HCT116 (cell line): ENCODE data around the gene NXPE2. TPM values are rescaled to one million over a fixed set of nuclear protein-coding genes. Genes with fewer than 3 reads are reported as not detected.

Experiments used
- ATAC-seq: fragments of 200-7000 bp; cut with Tn5 transposase; 2 replicates; pipeline ENCODE4 v1.9.1; 2020; ENCODE audit warnings: mild to moderate bottlenecking, moderate library complexity
- BruUV-seq: library from RNA; stranded (reverse); fragments of 400-500 nt; replicated peaks from 2 replicates; lab custom pipeline; 2021; lab: Mats Ljungman, UMichigan
- CTCF ChIA-PET: fragments of 300-600 bp; sonication (Branson Sonifier 250); formaldehyde crosslinking; loops from one replicate; lab custom pipeline; 2021; ENCODE audit warnings: antibody characterized with exemption; lab: Charles Lee
- POLR2A ChIA-PET: fragments of 300-600, 350-600 bp; sonication (Branson Sonifier 250); formaldehyde crosslinking; loops from one replicate; lab custom pipeline; 2021; ENCODE audit warnings: antibody characterized with exemption; lab: Charles Lee
- RAD21 ChIA-PET, 2 experiments: fragments of 300-600 bp; sonication (Branson Sonifier 250); formaldehyde crosslinking; loops; one replicate each; lab custom pipeline; 2023; ENCODE audit warnings: low total read pairs in 2 of 2; ENCODE audit not compliant: uncharacterized antibody in 2 of 2, unreplicated experiment in 2 of 2, low non-redundant PET in 1 of 2; lab: Charles Lee
- DNase-seq: peaks from one replicate; pipeline ENCODE4 v3.0.0-alpha.2; 2010; ENCODE audit warnings: low read depth, low spot score
- H2AFZ ChIP-seq: fragments of 200-600 bp; shearing (Covaris generic), sonication (generic); 2 replicates; pipeline ENCODE4 v1.6.1; 2017; ENCODE audit warnings: low read depth, mixed run types, mixed read lengths, antibody characterized with exemption, low read length; ENCODE audit not compliant: poor library complexity, severe bottlenecking
- H3K27ac ChIP-seq: 2 replicates; pipeline ENCODE4 v1.5.1; 2012; ENCODE audit warnings: low read depth, low read length
- H3K27me3 ChIP-seq: fragments of 200-600 bp; sonication (generic); 2 replicates; pipeline ENCODE4 v1.6.1; 2016; ENCODE audit warnings: mixed run types, low read length, mixed read lengths; ENCODE audit not compliant: insufficient read depth
- H3K36me3 ChIP-seq, 2 experiments: fragments of 200-500 bp in 1 of 2; fragments of 200-600 bp in 1 of 2; sonication (Bioruptor generic) in 1 of 2; sonication (generic) in 1 of 2; 2 replicates each; pipeline versions ENCODE4 v1.5.1 to v1.6.1; 2014 to 2016; ENCODE audit warnings: low read length in 2 of 2, inconsistent platforms in 1 of 2, mixed read lengths in 1 of 2, mixed run types in 1 of 2; ENCODE audit not compliant: insufficient read depth in 2 of 2, control insufficient read depth in 1 of 2
- H3K4me1 ChIP-seq, 2 experiments: fragments of 200-600 bp in 1 of 2; sonication (generic) in 1 of 2; 2 replicates each; pipeline versions ENCODE4 v1.5.1 to v1.6.1; 2012 to 2017; ENCODE audit warnings: low read length in 2 of 2, inconsistent platforms in 1 of 2, mild to moderate bottlenecking in 1 of 2, mixed read lengths in 1 of 2, mixed run types in 1 of 2, moderate library complexity in 1 of 2; ENCODE audit not compliant: insufficient read depth in 2 of 2, control insufficient read depth in 1 of 2
- H3K4me2 ChIP-seq: fragments of 200-600 bp; sonication (generic); 2 replicates; pipeline ENCODE4 v1.6.1; 2017; ENCODE audit warnings: mixed run types, low read length, mixed read lengths
- H3K4me3 ChIP-seq, 2 experiments: fragments of 200-600 bp in 1 of 2; sonication (generic) in 1 of 2; replicated peaks in 1 of 2; 2 replicates each; pipeline ENCODE4 v1.5.1; 2011 to 2016; ENCODE audit warnings: low read length in 2 of 2, control low read depth in 1 of 2, low read depth in 1 of 2, mild to moderate bottlenecking in 1 of 2, mixed read lengths in 1 of 2, mixed run types in 1 of 2
- H3K79me2 ChIP-seq: fragments of 200-600 bp; sonication (generic); 2 replicates; pipeline ENCODE4 v1.6.1; 2017; ENCODE audit warnings: mild to moderate bottlenecking, mixed run types, low read length, moderate library complexity, mixed read lengths; ENCODE audit not compliant: insufficient read depth
- H3K9ac ChIP-seq: fragments of 200-600 bp; sonication (generic); 2 replicates; pipeline ENCODE4 v1.6.1; 2016; ENCODE audit warnings: low read length, mixed read lengths
- H3K9me2 ChIP-seq: fragments of 200-600 bp; sonication (generic), shearing (Covaris generic); 2 replicates; pipeline ENCODE4 v1.6.1; 2017; ENCODE audit warnings: mixed run types, mild to moderate bottlenecking, moderate library complexity; ENCODE audit not compliant: insufficient read depth
- H3K9me3 ChIP-seq, 2 experiments: fragments of 200-500 bp in 1 of 2; fragments of 200-600 bp in 1 of 2; sonication (Bioruptor generic) in 1 of 2; sonication (generic) in 1 of 2; 2 replicates each; pipeline ENCODE4 v1.6.1; 2014 to 2017; ENCODE audit warnings: low read length in 2 of 2, mixed read lengths in 2 of 2, inconsistent platforms in 1 of 2, low read depth in 1 of 2, mild to moderate bottlenecking in 1 of 2, mixed run types in 1 of 2, moderate library complexity in 1 of 2; ENCODE audit not compliant: control insufficient read depth in 1 of 2, insufficient read depth in 1 of 2
- H4K20me1 ChIP-seq: fragments of 200-600 bp; sonication (generic), shearing (Covaris generic); 2 replicates; pipeline ENCODE4 v1.6.1; 2017; ENCODE audit warnings: mixed run types, mild to moderate bottlenecking, moderate library complexity; ENCODE audit not compliant: insufficient read depth
- EGR1 ChIP-seq: IDR thresholded peaks from 2 replicates; pipeline ENCODE4 v1.6.1; 2012; ENCODE audit warnings: low read depth
- EZH2 ChIP-seq: fragments of 200-600 bp; sonication (generic); IDR thresholded peaks from 2 replicates; pipeline ENCODE4 v1.6.1; 2017; ENCODE audit warnings: antibody characterized with exemption, mixed run types
- EZH2phosphoT487 ChIP-seq: fragments of 200-600 bp; IDR thresholded peaks from 2 replicates; pipeline ENCODE4 v1.6.1; 2018; ENCODE audit warnings: antibody characterized with exemption, borderline replicate concordance
- FOSL1 ChIP-seq: IDR thresholded peaks from 2 replicates; pipeline ENCODE4 v1.6.1; 2012; ENCODE audit warnings: low read depth
- JUND ChIP-seq: IDR thresholded peaks from 2 replicates; pipeline ENCODE4 v1.6.1; 2012
- MAX ChIP-seq: IDR thresholded peaks from 2 replicates; pipeline ENCODE4 v1.6.1; 2012
- RAD21 ChIP-seq: IDR thresholded peaks from 2 replicates; pipeline ENCODE4 v1.6.1; 2012; ENCODE audit warnings: low read depth, mild to moderate bottlenecking
- SP1 ChIP-seq: IDR thresholded peaks from 2 replicates; pipeline ENCODE4 v1.6.1; 2012; ENCODE audit warnings: low read depth
- ZNF274 ChIP-seq: fragments of 200-500 bp; sonication (Bioruptor generic); IDR thresholded peaks from 2 replicates; pipeline ENCODE4 v1.6.1; 2014; ENCODE audit warnings: mild to moderate bottlenecking, low read depth, low read length, inconsistent platforms
- intact Hi-C: fragments of 100-400 bp; cut with micrococcal nuclease; formaldehyde crosslinking; loops from 2 replicates; pipeline ENCODE4 v1.10.0; 2022
- total RNA-seq: library from RNA; stranded (reverse); gene quantifications from one replicate; pipeline ENCODE4 v1.2.1, GENCODE V29; 2021; ENCODE audit not compliant: unreplicated experiment
- TF ChIP-seq, protein P1 (sequence below): IDR thresholded peaks from 2 replicates; pipeline ENCODE4 v1.6.1; 2011; ENCODE audit warnings: mild to moderate bottlenecking, low read length, moderate library complexity; ENCODE audit not compliant: insufficient replicate concordance; ENCODE audit errors: extremely low read depth

NXPE2 gene
- total RNA-seq, 1 experiment from 2014 or later: not detected

DNA sequence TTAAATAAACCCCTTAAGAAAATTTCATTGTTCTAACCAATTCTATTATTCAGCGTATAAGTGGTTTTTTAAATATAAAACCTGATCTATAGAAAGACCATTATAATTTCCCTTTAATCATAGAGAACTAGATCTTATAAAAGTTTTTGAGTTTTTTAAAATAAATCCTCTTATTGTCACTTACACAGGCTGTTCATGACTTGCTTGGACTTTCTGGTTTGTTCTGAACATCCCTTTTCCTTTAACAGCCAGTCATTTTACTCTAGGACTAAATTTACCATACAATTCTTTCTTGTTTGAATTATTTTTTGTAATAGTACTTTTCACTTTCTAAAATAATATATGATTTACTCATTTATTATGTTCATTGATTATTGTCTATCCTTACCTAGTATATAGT lies 4.7 kb downstream of the NXPE2 start:
- Histone ChIP-seq H2AFZ (no peak overlapping the region), H3K4me3 (no peak overlapping the region), H3K27me3 (no peaks in the 10 kb centered on the region), H4K20me1 (no peaks in the 10 kb centered on the region), H3K9me3 (peaks cover 0 to 3% of the 10 kb centered on the region in 2 experiments; a peak in 2 of 4 replicates), H3K27ac (no peak overlapping the region), H3K4me2 (no peak overlapping the region), H3K36me3 (no peaks in the 10 kb centered on the region), H3K9ac (no peak overlapping the region), H3K9me2 (no peaks in the 10 kb centered on the region), H3K79me2 (no peaks in the 10 kb centered on the region), H3K4me1 (no peaks in the 10 kb centered on the region)
- TF ChIP-seq, protein P1, sequence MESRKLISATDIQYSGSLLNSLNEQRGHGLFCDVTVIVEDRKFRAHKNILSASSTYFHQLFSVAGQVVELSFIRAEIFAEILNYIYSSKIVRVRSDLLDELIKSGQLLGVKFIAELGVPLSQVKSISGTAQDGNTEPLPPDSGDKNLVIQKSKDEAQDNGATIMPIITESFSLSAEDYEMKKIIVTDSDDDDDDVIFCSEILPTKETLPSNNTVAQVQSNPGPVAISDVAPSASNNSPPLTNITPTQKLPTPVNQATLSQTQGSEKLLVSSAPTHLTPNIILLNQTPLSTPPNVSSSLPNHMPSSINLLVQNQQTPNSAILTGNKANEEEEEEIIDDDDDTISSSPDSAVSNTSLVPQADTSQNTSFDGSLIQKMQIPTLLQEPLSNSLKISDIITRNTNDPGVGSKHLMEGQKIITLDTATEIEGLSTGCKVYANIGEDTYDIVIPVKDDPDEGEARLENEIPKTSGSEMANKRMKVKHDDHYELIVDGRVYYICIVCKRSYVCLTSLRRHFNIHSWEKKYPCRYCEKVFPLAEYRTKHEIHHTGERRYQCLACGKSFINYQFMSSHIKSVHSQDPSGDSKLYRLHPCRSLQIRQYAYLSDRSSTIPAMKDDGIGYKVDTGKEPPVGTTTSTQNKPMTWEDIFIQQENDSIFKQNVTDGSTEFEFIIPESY: no peak
- TF ChIP-seq EGR1 (no peak), RAD21 (no peak), FOSL1 (no peak), SP1 (no peak), ZNF274 (no peak), MAX (no peak), EZH2 (no peak), EZH2phosphoT487 (no peak), JUND (no peak)
- ChIA-PET CTCF (no interaction called here), RAD21 (no interaction called here), POLR2A (no interaction called here)
- intact Hi-C loops: no loop called here
- DNase-seq (no peak), ATAC-seq (no peak)
- no TSS peak for BruUV-seq
